ENCODE data around the gene CAPN9. TPM values are rescaled to one million over a fixed set of nuclear protein-coding genes. Genes with fewer than 3 reads are reported as not detected.

The CAPN9 gene
- total and polyA plus RNA-seq, 9 of the 15 experiments (the other 6 are each of a cell fraction or from before 2014, with no cell fraction given) = not detected

- no peak for FAIRE-seq
- no peak for ATAC-seq
- no TSS peak for BruUV-seq (replicated peaks)
- WGBS (ENCODE audit: insufficient coverage, low coverage, missing lambda C conversion rate) = 9% methylated on average over 19 of the region's 20 CpGs
- TF ChIP-seq CSDE1 (IDR thresholded peaks at IDR 0.05) = no peak
- 0 out of 2 replicates have a peak, but pooled peaks have one; percentile 26 for TF ChIP-seq EZH2 (IDR thresholded peaks at IDR 0.05; ENCODE audit: borderline replicate concordance, low read depth, low read length)
- Histone ChIP-seq H3K27me3 (ENCODE audit: control insufficient read depth in 2 of 2, insufficient read depth in 2 of 2, low read length in 2 of 2) (peaks cover 60 to 92% of the 10 kb centered on the region in 2 experiments), H3K4me1 (replicated peaks in 1 of 2; ENCODE audit: control insufficient read depth in 2 of 2, insufficient read depth in 2 of 2, low read length in 2 of 2) (peaks cover 0 to 16% of the 10 kb centered on the region in 2 experiments; a peak in 2 of 5 replicates), H3K4me2 (ENCODE audit: insufficient read depth, low read length) (no peak overlapping the region), H3K79me2 (ENCODE audit: control insufficient read depth, insufficient read depth, low read length) (no peaks in the 10 kb centered on the region), H3K9ac (ENCODE audit: insufficient read depth in 1 of 2, low read depth in 2 of 2, low read length in 2 of 2) (peak overlapping the region in 1 of 2 experiments; percentile 47; a peak in 1 of 4 replicates), H3K9me1 (ENCODE audit: control insufficient read depth, insufficient read depth, low read length) (no peaks in the 10 kb centered on the region), H3K27ac (ENCODE audit: extremely low read depth, low read depth, low read length) (no peak overlapping the region), H2AFZ (ENCODE audit: low read depth, low read length) (no peak overlapping the region), H4K20me1 (replicated peaks; ENCODE audit: control insufficient read depth, insufficient read depth, low read length) (peaks cover 10% of the 10 kb centered on the region; the same call in 1 of the 2 replicates), H3K36me3 (ENCODE audit: control insufficient read depth, insufficient read depth, low read length) (no peaks in the 10 kb centered on the region), H3K4me3 (no peak overlapping the region), H3K9me3 (replicated peaks; ENCODE audit: control insufficient read depth, insufficient read depth, low read depth, low read length) (no peaks in the 10 kb centered on the region)
- in situ Hi-C loops (cut with MboI) = no loop called here
- intact Hi-C loops (cut with micrococcal nuclease) = no loop called here
- POLR2A ChIA-PET = no interaction called here
- CTCF ChIA-PET (ENCODE audit: low intra/inter-chr PET ratio) = no interaction called here
- no peak for DNase-seq (ENCODE audit: extremely low read depth in 1 of 4, low spot score in 3 of 4)
These were observed 40.1 kb upstream of the CAPN9 start for GRCh38 chr1:230706887-230707731.
